OCI-LY1 (cell line): Measurements from ENCODE around the gene HEXD.

Experiments used
- CTCF ChIP-seq: fragments of 200-600 bp; sonication (generic), shearing (Covaris generic); IDR thresholded peaks from 2 replicates; pipeline ENCODE4 v1.5.1; 2017; ENCODE audit warnings: mild to moderate bottlenecking, antibody characterized with exemption, low read length, moderate library complexity, mixed read lengths
- EZH2 ChIP-seq: fragments of 200-600 bp; sonication (generic), shearing (Covaris generic); IDR thresholded peaks from 2 replicates; pipeline ENCODE4 v1.8.0; 2017; ENCODE audit warnings: borderline replicate concordance, mixed run types, mild to moderate bottlenecking, antibody characterized with exemption, low read length, moderate library complexity, mixed read lengths

GRCh38 chr17:82463391-82463790 is 45.2 kb downstream of the HEXD start:
- no peak for TF ChIP-seq EZH2
- no peak for TF ChIP-seq CTCF
